HCT116 (cell line): Measurements from ENCODE around the gene RBM19. TPM values are rescaled to one million over a fixed set of nuclear protein-coding genes. Genes with fewer than 3 reads are reported as not detected.

Experiments used
- ATAC-seq: fragments of 200-7000 bp; cut with Tn5 transposase; 2 replicates; pipeline ENCODE4 v1.9.1; 2020; ENCODE audit warnings: mild to moderate bottlenecking, moderate library complexity
- BruUV-seq: library from RNA; stranded (reverse); fragments of 400-500 nt; replicated peaks from 2 replicates; lab custom pipeline; 2021; lab: Mats Ljungman, UMichigan
- CTCF ChIA-PET: fragments of 300-600 bp; sonication (Branson Sonifier 250); formaldehyde crosslinking; loops from one replicate; lab custom pipeline; 2021; ENCODE audit warnings: antibody characterized with exemption; lab: Charles Lee
- POLR2A ChIA-PET: fragments of 300-600, 350-600 bp; sonication (Branson Sonifier 250); formaldehyde crosslinking; loops from one replicate; lab custom pipeline; 2021; ENCODE audit warnings: antibody characterized with exemption; lab: Charles Lee
- RAD21 ChIA-PET, 2 experiments: fragments of 300-600 bp; sonication (Branson Sonifier 250); formaldehyde crosslinking; loops; one replicate each; lab custom pipeline; 2023; ENCODE audit warnings: low total read pairs in 2 of 2; ENCODE audit not compliant: uncharacterized antibody in 2 of 2, unreplicated experiment in 2 of 2, low non-redundant PET in 1 of 2; lab: Charles Lee
- DNase-seq: peaks from one replicate; pipeline ENCODE4 v3.0.0-alpha.2; 2010; ENCODE audit warnings: low read depth, low spot score
- H2AFZ ChIP-seq: fragments of 200-600 bp; shearing (Covaris generic), sonication (generic); 2 replicates; pipeline ENCODE4 v1.6.1; 2017; ENCODE audit warnings: low read depth, mixed run types, mixed read lengths, antibody characterized with exemption, low read length; ENCODE audit not compliant: poor library complexity, severe bottlenecking
- H3K27ac ChIP-seq: 2 replicates; pipeline ENCODE4 v1.5.1; 2012; ENCODE audit warnings: low read depth, low read length
- H3K27me3 ChIP-seq: fragments of 200-600 bp; sonication (generic); 2 replicates; pipeline ENCODE4 v1.6.1; 2016; ENCODE audit warnings: mixed run types, low read length, mixed read lengths; ENCODE audit not compliant: insufficient read depth
- H3K36me3 ChIP-seq, 2 experiments: fragments of 200-500 bp in 1 of 2; fragments of 200-600 bp in 1 of 2; sonication (Bioruptor generic) in 1 of 2; sonication (generic) in 1 of 2; 2 replicates each; pipeline versions ENCODE4 v1.5.1 to v1.6.1; 2014 to 2016; ENCODE audit warnings: low read length in 2 of 2, inconsistent platforms in 1 of 2, mixed read lengths in 1 of 2, mixed run types in 1 of 2; ENCODE audit not compliant: insufficient read depth in 2 of 2, control insufficient read depth in 1 of 2
- H3K4me1 ChIP-seq, 2 experiments: fragments of 200-600 bp in 1 of 2; sonication (generic) in 1 of 2; 2 replicates each; pipeline versions ENCODE4 v1.5.1 to v1.6.1; 2012 to 2017; ENCODE audit warnings: low read length in 2 of 2, inconsistent platforms in 1 of 2, mild to moderate bottlenecking in 1 of 2, mixed read lengths in 1 of 2, mixed run types in 1 of 2, moderate library complexity in 1 of 2; ENCODE audit not compliant: insufficient read depth in 2 of 2, control insufficient read depth in 1 of 2
- H3K4me2 ChIP-seq: fragments of 200-600 bp; sonication (generic); 2 replicates; pipeline ENCODE4 v1.6.1; 2017; ENCODE audit warnings: mixed run types, low read length, mixed read lengths
- H3K4me3 ChIP-seq, 2 experiments: fragments of 200-600 bp in 1 of 2; sonication (generic) in 1 of 2; replicated peaks in 1 of 2; 2 replicates each; pipeline ENCODE4 v1.5.1; 2011 to 2016; ENCODE audit warnings: low read length in 2 of 2, control low read depth in 1 of 2, low read depth in 1 of 2, mild to moderate bottlenecking in 1 of 2, mixed read lengths in 1 of 2, mixed run types in 1 of 2
- H3K79me2 ChIP-seq: fragments of 200-600 bp; sonication (generic); 2 replicates; pipeline ENCODE4 v1.6.1; 2017; ENCODE audit warnings: mild to moderate bottlenecking, mixed run types, low read length, moderate library complexity, mixed read lengths; ENCODE audit not compliant: insufficient read depth
- H3K9ac ChIP-seq: fragments of 200-600 bp; sonication (generic); 2 replicates; pipeline ENCODE4 v1.6.1; 2016; ENCODE audit warnings: low read length, mixed read lengths
- H3K9me2 ChIP-seq: fragments of 200-600 bp; sonication (generic), shearing (Covaris generic); 2 replicates; pipeline ENCODE4 v1.6.1; 2017; ENCODE audit warnings: mixed run types, mild to moderate bottlenecking, moderate library complexity; ENCODE audit not compliant: insufficient read depth
- H3K9me3 ChIP-seq, 2 experiments: fragments of 200-500 bp in 1 of 2; fragments of 200-600 bp in 1 of 2; sonication (Bioruptor generic) in 1 of 2; sonication (generic) in 1 of 2; 2 replicates each; pipeline ENCODE4 v1.6.1; 2014 to 2017; ENCODE audit warnings: low read length in 2 of 2, mixed read lengths in 2 of 2, inconsistent platforms in 1 of 2, low read depth in 1 of 2, mild to moderate bottlenecking in 1 of 2, mixed run types in 1 of 2, moderate library complexity in 1 of 2; ENCODE audit not compliant: control insufficient read depth in 1 of 2, insufficient read depth in 1 of 2
- H4K20me1 ChIP-seq: fragments of 200-600 bp; sonication (generic), shearing (Covaris generic); 2 replicates; pipeline ENCODE4 v1.6.1; 2017; ENCODE audit warnings: mixed run types, mild to moderate bottlenecking, moderate library complexity; ENCODE audit not compliant: insufficient read depth
- ATF3 ChIP-seq: IDR thresholded peaks from 2 replicates; pipeline ENCODE4 v1.6.1; 2012
- CBX3 ChIP-seq: IDR thresholded peaks from 2 replicates; pipeline ENCODE4 v1.6.1; 2012; ENCODE audit warnings: low read depth
- CEBPB ChIP-seq: IDR thresholded peaks from 2 replicates; pipeline ENCODE4 v1.6.1; 2012; ENCODE audit warnings: low read depth
- CTCF ChIP-seq, 3 experiments: fragments of 200-600 bp in 1 of 3; sonication (generic) in 1 of 3; IDR thresholded peaks in 2 of 3; conservative IDR thresholded peaks in 1 of 3; 2 replicates each; pipeline ENCODE4 v1.5.1; 2012 to 2017; ENCODE audit warnings: low read depth in 2 of 3, low read length in 2 of 3, antibody characterized with exemption in 1 of 3, borderline replicate concordance in 1 of 3, control low read depth in 1 of 3, mild to moderate bottlenecking in 1 of 3, mixed read lengths in 1 of 3, mixed run types in 1 of 3, moderate library complexity in 1 of 3; ENCODE audit not compliant: insufficient read depth in 1 of 3
- EGR1 ChIP-seq: IDR thresholded peaks from 2 replicates; pipeline ENCODE4 v1.6.1; 2012; ENCODE audit warnings: low read depth
- ELF1 ChIP-seq: IDR thresholded peaks from 2 replicates; pipeline ENCODE4 v1.6.1; 2012; ENCODE audit warnings: low read depth, borderline replicate concordance
- EZH2 ChIP-seq: fragments of 200-600 bp; sonication (generic); IDR thresholded peaks from 2 replicates; pipeline ENCODE4 v1.6.1; 2017; ENCODE audit warnings: antibody characterized with exemption, mixed run types
- EZH2phosphoT487 ChIP-seq: fragments of 200-600 bp; IDR thresholded peaks from 2 replicates; pipeline ENCODE4 v1.6.1; 2018; ENCODE audit warnings: antibody characterized with exemption, borderline replicate concordance
- FOSL1 ChIP-seq: IDR thresholded peaks from 2 replicates; pipeline ENCODE4 v1.6.1; 2012; ENCODE audit warnings: low read depth
- JUND ChIP-seq: IDR thresholded peaks from 2 replicates; pipeline ENCODE4 v1.6.1; 2012
- MAX ChIP-seq: IDR thresholded peaks from 2 replicates; pipeline ENCODE4 v1.6.1; 2012
- SIN3A ChIP-seq: IDR thresholded peaks from 2 replicates; pipeline ENCODE4 v1.6.1; 2012; ENCODE audit warnings: low read depth
- SP1 ChIP-seq: IDR thresholded peaks from 2 replicates; pipeline ENCODE4 v1.6.1; 2012; ENCODE audit warnings: low read depth
- SRF ChIP-seq: IDR thresholded peaks from 2 replicates; pipeline ENCODE4 v1.6.1; 2012; ENCODE audit warnings: low read depth
- TCF7L2 ChIP-seq: IDR thresholded peaks from 2 replicates; pipeline ENCODE4 v1.7.0; 2011; ENCODE audit warnings: borderline replicate concordance, inconsistent platforms; ENCODE audit not compliant: insufficient read depth, insufficient read length; ENCODE audit errors: extremely low read depth
- YY1 ChIP-seq: IDR thresholded peaks from 2 replicates; pipeline ENCODE4 v1.6.1; 2011; ENCODE audit warnings: low read length, low read depth, moderate library complexity, mild to moderate bottlenecking; ENCODE audit not compliant: insufficient replicate concordance; ENCODE audit errors: extremely low read depth
- ZFX ChIP-seq: fragments of 450-650 bp; IDR thresholded peaks from 2 replicates; pipeline ENCODE4 v1.6.1; 2017
- ZNF274 ChIP-seq: fragments of 200-500 bp; sonication (Bioruptor generic); IDR thresholded peaks from 2 replicates; pipeline ENCODE4 v1.6.1; 2014; ENCODE audit warnings: mild to moderate bottlenecking, low read depth, low read length, inconsistent platforms
- intact Hi-C: fragments of 100-400 bp; cut with micrococcal nuclease; formaldehyde crosslinking; loops from 2 replicates; pipeline ENCODE4 v1.10.0; 2022
- total RNA-seq: library from RNA; stranded (reverse); gene quantifications from one replicate; pipeline ENCODE4 v1.2.1, GENCODE V29; 2021; ENCODE audit not compliant: unreplicated experiment

The RBM19 gene
- total RNA-seq, 1 experiment from 2014 or later = 30.7 TPM

- TF ChIP-seq EZH2phosphoT487 (no peak), TCF7L2 (no peak), FOSL1 (no peak), JUND (no peak), SRF (no peak), ZFX (no peak), CBX3 (no peak), EZH2 (no peak), ZNF274 (no peak), ELF1 (no peak), CTCF (IDR thresholded peaks at IDR 0.05 in 2 of 3, conservative IDR thresholded peaks at IDR 0.05 in 1 of 3; ENCODE audit: borderline replicate concordance in 1 of 3, insufficient read depth in 1 of 3, low read depth in 2 of 3, low read length in 2 of 3) (no peak), ATF3 (no peak), MAX (no peak), CEBPB (no peak), SIN3A (no peak), SP1 (no peak), EGR1 (no peak), YY1 (no peak)
- intact Hi-C loops = no loop called here
- CTCF ChIA-PET = no interaction called here
Measured at GRCh38 chr12:113852695-113853490, 113.2 kb downstream of the RBM19 start.

More at GRCh38 chr12:113852695-113853490, 113.2 kb downstream of the RBM19 start:
- no peak for DNase-seq
- no peaks in the 10 kb centered on the region for H3K27me3 ChIP-seq
- no TSS peak for BruUV-seq
- no peaks in the 10 kb centered on the region for H3K4me1 ChIP-seq
- RAD21 ChIA-PET = no interaction called here
- ATAC-seq = no peak
- H2AFZ ChIP-seq = no peak overlapping the region
- H3K27ac ChIP-seq = no peak overlapping the region
- no peaks in the 10 kb centered on the region for H3K9me2 ChIP-seq
- POLR2A ChIA-PET = no interaction called here
- no peak overlapping the region for H3K4me3 ChIP-seq
- no peaks in the 10 kb centered on the region for H3K36me3 ChIP-seq
- H4K20me1 ChIP-seq = no peaks in the 10 kb centered on the region
- no peak overlapping the region for H3K4me2 ChIP-seq
- H3K9me3 ChIP-seq = no peaks in the 10 kb centered on the region
- no peaks in the 10 kb centered on the region for H3K79me2 ChIP-seq
- H3K9ac ChIP-seq = no peak overlapping the region
